Measurements from ENCODE around the gene RUNX3.

GRCh38 chr1:24886241-24886640 is 43.8 kb downstream of the RUNX3 start:
- TF ChIP-seq, protein P1, sequence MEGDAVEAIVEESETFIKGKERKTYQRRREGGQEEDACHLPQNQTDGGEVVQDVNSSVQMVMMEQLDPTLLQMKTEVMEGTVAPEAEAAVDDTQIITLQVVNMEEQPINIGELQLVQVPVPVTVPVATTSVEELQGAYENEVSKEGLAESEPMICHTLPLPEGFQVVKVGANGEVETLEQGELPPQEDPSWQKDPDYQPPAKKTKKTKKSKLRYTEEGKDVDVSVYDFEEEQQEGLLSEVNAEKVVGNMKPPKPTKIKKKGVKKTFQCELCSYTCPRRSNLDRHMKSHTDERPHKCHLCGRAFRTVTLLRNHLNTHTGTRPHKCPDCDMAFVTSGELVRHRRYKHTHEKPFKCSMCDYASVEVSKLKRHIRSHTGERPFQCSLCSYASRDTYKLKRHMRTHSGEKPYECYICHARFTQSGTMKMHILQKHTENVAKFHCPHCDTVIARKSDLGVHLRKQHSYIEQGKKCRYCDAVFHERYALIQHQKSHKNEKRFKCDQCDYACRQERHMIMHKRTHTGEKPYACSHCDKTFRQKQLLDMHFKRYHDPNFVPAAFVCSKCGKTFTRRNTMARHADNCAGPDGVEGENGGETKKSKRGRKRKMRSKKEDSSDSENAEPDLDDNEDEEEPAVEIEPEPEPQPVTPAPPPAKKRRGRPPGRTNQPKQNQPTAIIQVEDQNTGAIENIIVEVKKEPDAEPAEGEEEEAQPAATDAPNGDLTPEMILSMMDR (IDR thresholded peaks at IDR 0.05; ENCODE audit: insufficient read depth, low read length, poor library complexity, severe bottlenecking): no peak
- TF ChIP-seq EZH2phosphoT487 (conservative IDR thresholded peaks at IDR 0.05; ENCODE audit: low read length): no peak
